ENCODE data around the gene NPC1L1. TPM values are rescaled to one million over a fixed set of nuclear protein-coding genes. Genes with fewer than 3 reads are reported as not detected.
"Not testable (repeated sequence)": the region's sequence is repeated elsewhere in the genome, so short reads cannot be mapped to it uniquely, and the experiment has no call there.

The NPC1L1 gene
- polyA plus RNA-seq, 1 donor, result 2.3 TPM

DNA sequence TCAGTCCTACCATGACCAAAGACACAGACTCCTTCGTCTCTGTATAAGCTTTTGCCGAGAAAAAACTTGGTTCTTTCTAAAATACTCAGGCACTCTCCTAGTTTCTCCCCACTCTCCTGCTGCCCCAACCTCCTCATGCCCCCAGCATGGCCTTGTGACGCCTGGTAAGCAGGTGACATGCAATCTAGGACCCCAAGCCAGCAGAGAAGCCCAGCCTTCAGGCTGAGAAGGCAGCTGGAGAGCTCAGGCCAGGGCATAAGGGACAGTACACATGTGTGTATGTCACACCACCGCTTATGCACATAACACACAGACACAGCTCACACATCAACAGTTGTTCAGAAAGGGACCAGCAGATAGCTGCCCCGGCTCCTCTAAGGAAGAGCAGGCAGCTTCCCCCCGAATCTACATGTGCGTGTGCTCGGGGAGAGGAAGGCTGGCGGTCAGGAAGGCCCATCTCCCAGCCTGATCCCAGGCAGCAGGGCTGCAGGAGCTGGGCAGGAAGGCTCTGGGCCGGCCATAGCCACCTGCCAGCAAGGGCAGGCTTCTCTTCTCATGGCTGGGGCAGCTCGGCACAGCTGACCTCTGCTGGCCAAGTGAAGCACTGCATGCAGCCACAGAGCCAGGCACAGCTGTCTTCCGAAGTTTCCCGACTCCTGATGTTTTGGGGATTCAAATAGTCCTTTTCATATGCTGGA, 24.1 kb upstream of the NPC1L1 start:
- no peak for DNase-seq

DNA sequence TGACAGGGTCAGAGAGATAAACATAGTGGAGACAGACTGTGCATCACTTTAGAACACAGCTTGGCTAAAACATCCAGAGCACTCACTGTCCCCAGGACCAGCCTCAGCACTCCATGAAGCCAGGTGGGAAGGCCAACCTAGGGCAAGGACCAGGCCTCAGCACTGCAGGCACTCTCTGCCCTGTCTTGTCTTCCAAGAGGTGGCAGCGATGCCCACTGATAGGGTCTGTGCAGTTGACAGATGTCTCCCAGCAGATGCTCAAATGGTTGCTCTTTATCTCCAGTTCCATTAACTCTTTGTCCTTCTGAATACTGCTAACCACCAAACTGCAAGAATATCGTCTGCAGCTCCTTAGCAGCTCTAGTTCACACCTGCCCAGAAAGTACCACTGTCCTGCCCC, 23.5 kb upstream of the NPC1L1 start:
- no peak for DNase-seq

DNA sequence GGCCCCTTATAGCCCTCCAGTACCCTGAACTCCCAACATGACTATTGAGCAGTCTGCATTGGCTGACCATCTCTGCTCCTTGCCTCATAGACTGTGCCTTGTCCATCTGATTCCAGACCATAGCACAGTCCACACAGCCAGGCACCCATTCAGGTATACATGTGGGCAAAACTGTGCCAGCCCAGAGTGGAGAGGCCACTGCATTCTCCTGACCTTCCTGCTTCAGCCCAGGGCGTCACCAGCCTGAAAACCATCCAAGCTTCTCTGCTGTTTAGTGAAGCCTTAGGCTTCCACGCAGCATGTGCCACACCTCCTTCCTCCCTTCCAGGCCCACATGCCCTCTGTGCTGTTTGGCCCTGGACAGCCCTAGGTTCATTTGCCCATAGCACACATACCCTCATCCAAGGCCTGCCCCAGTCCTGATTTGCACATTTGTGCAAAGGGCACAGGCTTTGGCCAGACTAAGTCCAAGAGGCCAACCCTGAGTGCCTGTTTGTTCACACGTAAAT, 22.1 kb upstream of the NPC1L1 start:
- no peak for DNase-seq

DNA sequence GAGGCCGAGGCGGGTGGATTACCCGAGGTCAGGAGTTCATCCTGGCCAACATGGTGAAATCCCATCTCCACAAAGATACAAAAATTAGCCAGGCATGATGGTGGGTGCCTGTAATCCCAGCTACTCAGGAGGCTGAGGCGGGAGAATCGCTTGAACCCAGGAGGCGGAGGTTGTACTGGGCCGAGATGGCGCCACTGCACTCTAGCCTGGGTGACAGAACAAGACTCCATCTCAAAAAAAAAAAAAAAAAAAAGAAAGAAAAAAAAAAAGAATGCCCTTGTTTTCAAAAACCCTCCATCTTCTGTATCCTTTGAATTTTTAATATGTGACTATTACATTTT, 21.5 kb upstream of the NPC1L1 start:
- DNase-seq, result not testable (repeated sequence)

DNA sequence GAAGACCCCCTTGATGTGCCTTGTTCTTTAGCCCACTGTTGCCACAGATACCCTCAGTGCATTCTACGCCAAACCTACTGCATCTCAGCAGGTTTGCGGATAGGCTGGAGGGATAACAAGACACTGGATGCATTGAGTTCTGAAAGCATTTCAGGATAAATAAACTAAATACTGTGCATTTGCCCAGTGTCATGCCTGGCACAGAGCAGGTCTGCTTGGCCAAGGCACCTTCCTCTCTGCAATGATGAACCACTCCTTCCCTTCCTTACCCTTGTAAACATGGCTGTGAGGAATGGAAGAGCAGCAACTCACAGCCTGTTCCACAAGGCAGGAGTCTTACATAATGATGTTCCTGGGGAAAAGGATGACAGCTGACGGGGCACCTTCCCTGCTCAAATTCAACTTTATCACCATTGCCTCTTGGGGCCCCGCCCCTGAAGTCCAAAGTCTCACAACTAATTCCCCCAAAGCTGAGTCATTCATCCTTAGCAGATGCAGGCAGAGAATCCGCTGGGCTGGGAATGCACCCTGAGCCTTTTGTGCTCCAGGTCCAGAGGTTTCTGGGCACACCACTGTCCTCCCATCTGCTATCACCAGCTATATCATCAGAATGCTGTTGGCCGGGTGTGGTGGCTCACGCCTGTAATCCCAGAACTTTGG, 21.0 kb upstream of the NPC1L1 start:
- DNase-seq, result no peak

DNA sequence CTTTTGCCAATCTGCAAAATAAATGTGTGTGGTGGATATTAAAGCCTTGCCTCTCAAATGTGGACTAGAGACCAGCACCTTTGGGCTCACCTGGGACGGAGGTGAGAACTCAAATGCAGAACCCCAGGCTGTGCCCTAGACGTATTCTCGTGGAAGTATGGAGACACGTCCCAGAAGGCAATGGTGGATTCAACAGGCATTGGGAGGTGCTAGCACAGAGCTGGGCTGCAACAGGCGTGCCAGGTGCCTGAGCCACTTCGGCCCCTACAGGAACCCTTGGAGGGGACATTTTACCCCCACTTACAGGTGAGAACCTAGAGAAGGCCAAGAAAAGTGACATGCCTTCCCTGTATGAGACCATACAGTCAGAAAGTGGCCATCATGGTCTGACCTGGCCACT, 20.4 kb upstream of the NPC1L1 start:
- DNase-seq, result no peak

DNA sequence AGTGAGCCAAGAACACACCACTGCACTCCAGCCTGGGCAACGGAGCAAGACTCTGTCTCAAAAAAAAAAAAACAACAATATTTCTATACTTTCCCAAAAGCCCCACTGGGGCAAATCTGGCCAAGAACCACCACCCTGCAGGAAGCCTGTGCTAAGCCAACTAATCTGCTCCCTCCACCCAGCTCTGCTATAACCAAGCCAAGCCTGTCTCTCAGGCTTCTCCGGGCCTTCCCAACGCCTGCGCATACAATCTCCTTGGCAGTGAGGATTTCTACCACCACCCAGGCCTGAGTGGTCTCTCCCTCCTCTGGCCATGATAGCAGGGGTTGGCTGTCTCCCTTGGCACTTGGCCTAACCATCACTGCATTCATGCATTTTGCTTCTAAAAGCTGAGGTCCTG, 18.4 kb upstream of the NPC1L1 start:
- DNase-seq, result no peak

DNA sequence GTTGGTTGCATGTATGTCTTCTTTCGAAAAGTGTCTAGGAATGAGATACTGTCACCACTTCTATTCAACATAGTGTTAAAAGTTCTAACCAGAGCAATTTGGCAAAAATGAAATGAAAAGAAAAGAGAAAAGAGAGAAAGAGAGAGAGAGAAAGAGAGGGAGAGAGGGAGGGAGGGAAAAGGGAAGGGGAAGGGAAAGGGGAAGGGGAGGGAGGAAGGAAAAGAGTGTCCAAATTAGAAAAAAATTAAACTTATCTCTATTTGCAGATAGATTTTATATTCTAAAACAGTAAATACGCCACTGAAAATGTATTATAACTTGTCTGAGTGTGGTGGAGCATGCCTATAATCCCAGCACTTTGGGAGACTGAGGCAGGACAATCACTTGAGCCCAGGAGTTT, 16.4 kb upstream of the NPC1L1 start:
- no peak for DNase-seq

DNA sequence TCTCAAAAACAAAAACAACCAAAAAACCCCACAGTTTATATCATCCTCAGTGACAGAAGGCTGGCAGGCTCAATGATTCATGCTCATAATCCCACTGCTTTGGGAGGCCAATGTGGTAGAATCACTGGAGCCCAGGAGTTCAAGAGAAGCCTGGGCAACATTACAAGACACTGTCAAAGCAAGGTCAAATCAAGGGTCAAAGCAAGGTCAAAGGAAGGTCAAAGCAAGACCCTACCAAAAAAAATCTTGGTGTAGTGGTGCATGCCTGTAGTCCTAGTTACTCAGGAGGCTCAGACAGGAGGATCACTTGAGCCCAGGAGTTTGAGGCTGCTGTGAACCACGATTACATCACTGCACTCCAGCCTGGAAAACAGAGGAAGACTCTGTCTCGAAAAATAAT, 14.2 kb upstream of the NPC1L1 start:
- DNase-seq, result no peak

DNA sequence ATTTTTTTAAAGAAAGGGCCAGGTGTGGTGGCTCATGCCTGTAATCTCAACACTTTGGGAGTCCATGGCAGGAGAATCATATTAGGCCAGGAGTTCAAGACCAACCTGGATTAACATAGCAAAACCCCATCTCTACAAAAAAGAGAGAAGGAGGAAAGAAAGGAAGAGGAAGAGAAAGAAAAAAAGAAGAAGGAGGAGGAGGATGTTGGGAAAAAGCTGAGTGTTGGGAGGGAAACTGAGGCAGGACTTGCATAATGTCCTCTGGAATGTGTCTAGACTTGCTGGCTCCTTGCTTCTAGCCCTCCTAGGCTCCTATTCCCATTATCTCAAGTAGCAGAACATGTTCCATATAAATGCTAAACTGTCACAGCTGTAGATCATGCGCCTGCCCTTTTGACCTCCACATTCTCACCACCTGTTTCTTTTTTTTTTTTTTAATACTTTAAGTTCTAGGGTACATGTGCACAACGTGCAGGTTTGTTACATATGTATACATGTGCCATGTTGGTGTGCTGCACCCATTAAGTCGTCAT, 11.4 kb upstream of the NPC1L1 start:
- not testable (repeated sequence) for DNase-seq

DNA sequence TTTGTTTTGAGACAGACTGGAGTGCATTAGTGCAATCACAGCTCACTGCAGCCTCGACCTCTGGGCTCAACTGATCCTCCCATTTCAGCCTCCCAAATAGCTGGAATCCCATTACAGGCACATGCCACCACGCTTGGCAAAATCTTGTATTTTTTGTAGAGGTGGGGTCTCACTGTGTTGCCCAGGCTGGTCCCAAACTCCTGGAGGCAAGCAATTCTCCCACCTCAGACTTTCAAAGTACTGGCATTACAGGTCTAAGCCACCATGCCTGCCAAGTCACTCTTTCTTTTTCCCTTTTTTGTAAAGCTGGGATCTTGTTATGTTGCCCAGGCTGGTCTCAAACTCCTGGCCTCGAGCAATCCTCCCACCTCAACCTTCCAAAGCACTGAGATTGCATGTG, 8.3 kb upstream of the NPC1L1 start:
- DNase-seq, result no peak

DNA sequence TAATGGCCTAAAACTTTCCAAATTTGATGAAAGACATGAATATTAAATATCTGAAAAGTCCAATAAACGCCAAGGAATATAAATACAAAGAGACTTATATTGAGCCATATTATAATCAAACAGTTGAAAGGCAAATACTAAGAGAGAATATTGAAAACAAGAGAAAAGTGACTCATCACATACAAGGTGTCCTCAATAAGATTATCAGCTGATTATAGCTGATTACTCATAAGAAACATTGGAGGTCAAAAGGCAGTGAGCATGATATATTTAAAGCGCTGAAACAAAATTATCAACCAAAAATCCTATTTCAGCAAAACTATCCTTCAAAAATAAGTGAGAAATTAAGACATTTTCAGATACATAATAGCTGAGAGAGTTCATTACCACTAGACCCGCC, 7.8 kb upstream of the NPC1L1 start:
- no peak for DNase-seq

DNA sequence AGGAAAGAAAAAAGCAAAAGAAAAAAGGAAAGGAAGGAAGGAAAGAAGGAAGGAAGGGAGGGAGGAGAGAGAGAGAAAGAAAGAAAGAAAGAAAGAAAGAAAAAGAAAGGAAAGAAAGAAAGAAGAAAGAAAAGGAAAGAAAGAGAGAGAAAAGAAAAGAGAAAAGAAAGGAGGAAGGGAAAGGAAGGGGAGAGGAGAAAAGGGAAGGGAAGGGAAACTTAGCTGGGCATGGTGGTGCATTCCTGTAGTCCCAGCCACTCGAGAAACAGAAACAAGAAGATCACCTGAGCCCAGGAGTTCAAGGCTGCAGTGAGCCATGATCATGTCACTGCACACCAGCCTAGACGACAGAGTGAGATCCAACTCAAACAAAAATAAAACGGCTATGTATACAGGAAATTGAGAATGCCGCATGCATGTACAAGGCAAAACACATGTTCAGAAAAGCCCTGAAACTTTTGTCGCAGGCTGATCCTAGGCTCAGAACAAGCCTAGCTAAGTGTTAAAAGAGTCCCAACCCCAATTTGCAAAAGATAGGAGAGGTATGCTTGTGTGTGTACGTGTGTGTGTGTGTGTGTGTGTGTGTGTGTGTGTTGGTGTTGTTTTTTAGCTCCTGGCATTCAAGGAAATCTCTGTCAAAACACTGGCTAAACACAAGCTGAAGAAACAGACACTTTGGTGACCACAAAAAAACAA, 6.6 kb upstream of the NPC1L1 start:
- no peak for DNase-seq

DNA sequence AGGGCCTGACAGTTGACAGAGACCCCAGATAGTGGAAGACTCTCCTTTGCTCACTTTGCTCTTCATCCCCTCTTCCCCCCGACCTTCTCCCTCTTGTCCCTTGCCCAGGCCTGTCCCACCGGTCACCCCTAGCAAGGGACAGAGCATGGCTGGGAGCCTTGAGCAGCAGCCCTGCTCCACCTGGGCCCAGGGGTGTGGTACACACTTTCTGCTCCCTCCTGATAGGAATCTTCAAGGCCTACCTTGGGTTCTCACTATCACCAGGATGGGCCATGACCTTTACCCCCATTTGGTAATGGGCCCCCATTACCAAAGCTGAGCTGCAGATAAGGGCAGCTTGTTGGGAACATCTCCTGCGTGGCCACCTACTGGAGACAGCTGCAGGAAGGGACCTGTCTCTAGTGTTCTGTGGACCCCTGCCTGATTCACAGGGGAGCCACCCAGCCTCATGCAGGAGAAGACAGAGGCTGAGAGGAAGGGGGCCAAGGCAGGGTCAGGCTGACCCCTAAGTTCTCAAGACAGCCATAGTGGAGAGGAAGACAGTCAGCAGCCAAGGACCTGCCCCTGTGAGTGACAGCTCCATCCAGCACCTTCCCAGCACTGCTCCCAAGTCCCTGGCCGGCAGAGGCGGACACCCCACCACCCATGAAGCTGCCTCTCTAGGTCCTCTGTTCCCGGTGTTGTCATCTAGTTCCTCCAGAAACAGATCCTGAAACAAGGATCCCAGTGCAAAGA, 913 bp upstream of the NPC1L1 start:
- DNase-seq, result no peak

DNA sequence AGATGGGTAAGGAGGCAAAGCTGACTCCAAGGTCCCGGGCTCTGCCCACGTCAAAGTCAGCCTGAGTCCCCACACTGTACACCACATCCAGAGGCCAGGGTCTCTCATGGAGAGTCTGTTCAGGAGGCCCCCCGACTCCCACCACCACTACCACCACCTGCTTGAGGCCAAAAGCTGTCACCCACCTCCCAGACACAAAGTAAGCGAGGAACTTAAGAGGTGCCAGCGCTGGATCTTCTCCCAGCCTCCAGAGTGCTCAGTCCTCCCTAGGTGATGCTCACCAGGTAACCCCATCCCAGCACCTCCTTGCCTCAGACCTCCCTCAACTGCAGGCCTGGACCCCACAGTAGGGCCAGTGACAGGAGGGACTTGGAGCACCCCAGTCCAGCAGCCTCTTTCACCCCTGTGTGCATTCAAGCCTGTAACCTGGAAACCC, 520 bp downstream of the NPC1L1 start:
- DNase-seq, result no peak

DNA sequence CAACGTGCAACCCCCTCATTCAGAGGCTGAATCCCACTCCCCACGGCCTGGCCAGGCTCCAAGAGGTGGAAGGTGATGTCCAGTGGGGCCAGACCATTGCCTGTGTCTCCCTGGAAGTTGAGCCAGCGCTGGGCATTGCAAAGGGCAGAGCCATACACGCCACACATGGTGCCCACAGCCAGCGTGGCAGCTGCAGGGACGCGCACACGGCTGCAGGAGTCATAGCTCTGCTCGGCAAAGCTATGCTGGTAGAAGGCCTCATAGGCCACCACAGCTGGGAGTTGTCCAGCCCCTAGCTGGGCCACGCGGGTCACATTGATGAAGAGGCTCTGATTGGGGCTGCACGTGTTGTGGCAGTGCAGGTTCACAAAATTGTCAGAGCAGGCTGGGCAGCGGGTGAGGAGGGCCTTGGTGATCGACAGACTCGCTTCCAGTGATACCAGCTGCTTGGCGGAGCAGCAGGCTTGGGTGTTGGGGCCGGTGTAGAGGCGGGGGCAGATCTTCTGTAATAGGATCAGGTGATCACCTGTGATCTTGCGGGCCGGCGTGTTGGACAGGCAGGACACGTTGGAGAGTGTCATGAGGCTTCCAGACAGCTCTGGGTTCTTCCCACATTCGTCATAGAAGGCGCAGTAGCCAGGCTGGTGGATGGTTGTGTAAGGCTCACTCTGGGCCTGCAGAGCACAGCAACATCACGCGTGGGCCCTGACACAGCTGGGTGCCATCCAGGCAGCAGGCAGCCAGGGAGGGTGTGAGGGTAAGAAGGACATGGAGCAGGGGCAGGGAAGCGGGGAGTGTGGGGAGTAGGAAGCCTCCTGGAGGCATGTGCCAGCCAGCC, 1.2 kb downstream of the NPC1L1 start:
- DNase-seq, result no peak

DNA sequence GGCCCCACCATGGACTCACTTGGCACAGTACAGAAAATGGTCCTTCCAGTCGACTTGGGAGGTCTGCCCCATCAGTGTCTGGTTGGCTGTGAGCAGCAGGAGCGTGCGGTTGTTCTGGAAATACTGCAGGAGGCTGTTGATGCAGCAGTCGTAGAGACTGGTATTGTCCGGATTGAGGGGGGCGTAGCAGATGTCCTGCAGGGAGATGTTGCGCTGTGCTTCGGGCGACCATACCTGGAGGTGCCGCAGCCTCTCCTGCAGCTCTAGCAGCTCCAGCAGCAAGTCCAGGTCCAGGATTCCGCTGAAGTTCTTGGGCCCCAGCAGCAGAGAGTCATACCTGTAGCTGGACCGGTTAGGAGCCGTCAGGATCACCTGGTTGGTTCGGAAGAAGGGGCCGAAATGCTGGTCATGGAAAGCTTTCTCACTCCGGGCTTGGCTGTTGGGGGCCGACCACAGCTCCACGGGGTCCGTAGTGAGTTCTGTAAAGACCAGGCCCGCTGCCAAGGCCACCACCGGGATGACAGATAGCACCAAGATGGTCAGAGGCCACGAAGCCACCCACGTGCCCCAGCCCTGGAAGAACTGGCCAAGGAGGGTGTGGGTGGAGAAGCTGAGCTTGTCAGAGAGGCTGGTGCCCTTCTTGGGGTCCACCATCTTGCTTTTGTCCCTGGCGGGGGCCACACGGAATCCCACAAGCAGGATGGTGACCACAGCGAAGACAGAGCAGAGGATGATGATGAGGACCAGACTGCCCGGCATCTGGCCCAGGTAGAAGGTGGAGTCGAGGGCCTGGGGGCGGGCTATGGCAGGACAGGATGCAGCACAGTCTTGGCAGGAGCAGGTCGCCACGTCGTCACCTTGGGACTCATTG, 2.1 kb downstream of the NPC1L1 start:
- DNase-seq, result no peak

DNA sequence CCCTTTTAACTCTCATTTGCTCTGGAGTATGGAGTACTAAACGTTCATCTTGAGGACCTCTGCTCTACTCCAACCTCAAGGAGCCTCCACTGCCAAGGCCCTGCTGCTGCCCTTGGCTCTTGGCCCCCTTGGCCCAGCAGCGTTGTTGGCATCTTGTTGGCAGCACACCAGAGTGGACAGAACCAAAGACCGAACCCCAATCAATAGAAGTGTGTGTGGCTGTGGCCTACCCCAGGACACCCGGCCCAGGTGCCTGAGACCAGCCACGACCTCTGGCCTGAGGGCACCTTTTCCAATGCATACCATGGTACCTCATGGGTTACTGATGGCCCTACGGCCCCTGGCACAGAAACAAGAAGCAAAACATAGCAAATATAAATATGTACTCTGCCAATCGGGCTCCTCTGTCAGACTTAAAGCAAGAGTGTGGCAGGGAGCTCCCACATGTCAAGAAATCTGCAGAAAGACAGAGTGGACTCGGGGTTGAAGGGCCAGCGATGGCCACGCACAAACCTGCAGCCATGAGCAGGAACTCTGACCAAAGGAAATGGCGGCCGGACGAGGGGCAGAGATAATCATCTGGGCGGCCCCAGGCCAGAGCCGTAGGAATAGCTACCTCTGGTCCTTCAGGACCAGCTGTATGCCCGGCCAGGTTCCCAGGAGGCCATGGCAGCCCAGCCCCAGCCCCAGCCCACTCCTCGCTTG, 2.9 kb downstream of the NPC1L1 start:
- DNase-seq, result no peak

DNA sequence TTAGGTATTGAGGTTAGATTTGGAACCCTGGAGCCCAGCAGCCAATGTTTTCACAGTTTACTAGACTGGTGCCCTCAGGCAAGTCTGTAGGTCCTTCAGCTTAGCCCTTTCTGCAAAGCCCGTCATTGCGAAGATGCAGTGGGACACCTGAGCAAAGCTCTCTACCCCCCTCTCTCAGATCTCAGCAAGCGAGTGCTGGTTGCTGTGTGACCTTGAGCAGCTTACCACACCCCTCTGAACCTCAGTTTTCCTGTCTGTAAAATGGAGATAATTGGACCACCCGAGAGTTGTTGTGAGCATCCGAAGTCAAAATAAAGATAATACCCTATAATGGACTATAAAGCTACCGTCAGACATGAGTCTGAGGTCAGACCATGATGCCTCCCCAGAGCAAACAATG, 3.7 kb downstream of the NPC1L1 start:
- DNase-seq, result no peak

DNA sequence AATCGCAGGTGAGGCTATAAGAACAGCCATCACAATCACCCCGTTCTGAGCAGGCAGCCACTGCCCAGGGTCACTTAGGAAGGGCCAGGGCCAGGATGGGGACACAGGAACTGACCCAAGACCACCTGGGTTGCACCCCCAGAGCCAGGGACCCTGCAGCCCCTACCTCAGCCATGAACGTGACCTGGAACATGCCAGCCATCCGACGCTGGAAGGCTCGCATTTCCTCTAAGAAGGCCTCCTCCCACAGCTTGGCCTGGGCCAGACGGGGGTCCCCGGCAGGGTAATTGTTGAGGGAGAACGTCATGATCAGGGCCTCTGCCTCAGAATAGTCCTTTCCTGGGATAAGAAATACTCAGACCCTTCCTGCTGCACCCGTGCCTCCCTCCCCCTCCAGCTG, 5.0 kb downstream of the NPC1L1 start:
- DNase-seq, result no peak
